ENCODE data around the gene ZPR1. TPM values are rescaled to one million over a fixed set of nuclear protein-coding genes. Genes with fewer than 3 reads are reported as not detected.

Gene ZPR1
- polyA plus RNA-seq, 3 donors = 54.0 to 57.0 (median 56.8) TPM

DNA sequence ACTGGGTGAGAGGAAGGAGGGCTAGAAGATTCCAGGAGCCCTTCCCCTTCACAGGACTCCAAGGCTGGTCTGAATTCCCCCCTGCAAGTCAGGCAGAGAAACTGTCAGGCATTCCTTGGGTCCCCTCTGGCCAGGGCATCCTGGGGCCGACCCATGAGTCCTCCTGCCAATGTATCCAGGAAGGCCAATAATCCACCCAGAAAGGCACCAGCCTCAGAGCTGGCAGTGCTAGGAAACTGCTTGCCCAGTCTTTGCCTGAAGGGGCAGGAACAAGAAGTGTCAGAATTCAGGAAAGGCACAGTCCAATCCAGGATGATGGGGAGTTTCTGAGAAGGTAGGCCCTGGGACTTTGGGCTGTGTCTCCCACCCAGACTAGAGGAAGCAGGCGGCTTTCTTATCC lies 56.0 kb downstream of the ZPR1 start:
- DNase-seq (ENCODE audit: extremely low read depth in 1 of 11, low read depth in 9 of 11, low spot score in 4 of 11) = no peak

DNA sequence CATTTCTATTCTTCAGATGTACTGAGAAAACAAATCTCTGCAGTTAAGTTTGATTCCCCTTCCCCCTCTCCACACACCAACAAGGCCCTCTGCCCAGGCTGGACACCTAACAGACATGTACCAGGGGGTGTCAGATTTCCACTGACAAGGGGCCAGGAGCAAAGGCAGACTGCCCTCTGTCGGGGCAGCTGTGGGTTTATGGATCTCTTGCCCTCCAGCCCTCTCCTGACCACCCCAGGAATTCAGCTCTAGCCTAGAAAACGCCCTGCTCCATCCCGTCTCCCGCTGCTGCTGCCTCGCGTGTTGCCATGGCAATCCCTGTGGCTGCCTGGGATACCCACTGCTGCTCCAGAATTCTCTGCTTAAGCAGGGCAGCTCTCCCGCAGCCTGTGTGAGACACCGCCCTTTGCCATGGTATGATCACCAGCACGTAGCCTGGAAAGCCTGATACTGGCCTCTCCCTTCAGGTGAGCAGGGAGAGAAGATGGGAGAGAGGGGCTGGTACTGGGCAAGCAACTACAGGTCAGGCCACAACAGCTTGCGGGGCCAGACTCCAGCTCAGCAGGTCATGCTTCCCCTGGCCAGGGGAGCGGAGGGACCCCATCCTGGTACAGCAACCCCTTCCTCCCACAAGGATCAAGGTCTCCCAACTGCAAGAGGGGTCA lies 56.6 kb downstream of the ZPR1 start:
- no peak for DNase-seq (ENCODE audit: extremely low read depth in 1 of 11, low read depth in 9 of 11, low spot score in 4 of 11)

DNA sequence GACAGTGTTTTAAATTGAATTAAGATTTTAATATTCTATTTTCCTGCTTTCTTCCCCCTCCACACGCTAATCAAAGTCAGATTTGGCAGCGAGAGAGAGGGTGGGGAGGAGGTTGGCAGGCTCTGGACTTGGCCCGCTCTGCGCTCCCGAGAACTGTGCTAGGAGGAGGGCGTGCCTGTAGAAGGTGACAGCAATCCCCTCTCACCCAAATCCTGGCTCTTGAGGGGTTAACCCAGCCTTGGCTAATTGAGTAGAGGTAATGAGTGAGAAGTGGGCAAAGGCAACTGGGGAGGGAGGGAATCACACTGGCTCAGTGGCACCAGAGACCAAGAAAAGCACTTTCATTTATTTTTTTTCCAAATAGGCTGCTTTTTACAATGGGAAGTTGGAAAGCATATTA lies 57.2 kb downstream of the ZPR1 start:
- DNase-seq (ENCODE audit: extremely low read depth in 1 of 11, low read depth in 9 of 11, low spot score in 4 of 11) = no peak

DNA sequence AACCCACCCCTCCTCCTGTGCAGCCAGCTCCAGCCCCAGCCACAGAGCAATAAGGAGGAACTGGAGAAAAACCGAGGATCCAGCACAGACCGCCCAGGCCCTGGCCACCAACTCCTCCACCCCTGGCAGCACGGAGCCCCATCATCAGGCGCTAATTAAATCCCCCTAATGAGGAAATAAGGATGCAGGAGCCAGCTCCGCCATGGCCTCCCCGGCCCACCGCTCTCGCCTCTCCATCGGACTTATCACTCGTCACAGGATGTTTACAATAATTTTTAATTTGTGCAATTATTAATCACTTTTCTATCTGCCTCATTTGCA lies 57.6 kb downstream of the ZPR1 start:
- DNase-seq (ENCODE audit: extremely low read depth in 1 of 11, low read depth in 9 of 11, low spot score in 4 of 11) = no peak

DNA sequence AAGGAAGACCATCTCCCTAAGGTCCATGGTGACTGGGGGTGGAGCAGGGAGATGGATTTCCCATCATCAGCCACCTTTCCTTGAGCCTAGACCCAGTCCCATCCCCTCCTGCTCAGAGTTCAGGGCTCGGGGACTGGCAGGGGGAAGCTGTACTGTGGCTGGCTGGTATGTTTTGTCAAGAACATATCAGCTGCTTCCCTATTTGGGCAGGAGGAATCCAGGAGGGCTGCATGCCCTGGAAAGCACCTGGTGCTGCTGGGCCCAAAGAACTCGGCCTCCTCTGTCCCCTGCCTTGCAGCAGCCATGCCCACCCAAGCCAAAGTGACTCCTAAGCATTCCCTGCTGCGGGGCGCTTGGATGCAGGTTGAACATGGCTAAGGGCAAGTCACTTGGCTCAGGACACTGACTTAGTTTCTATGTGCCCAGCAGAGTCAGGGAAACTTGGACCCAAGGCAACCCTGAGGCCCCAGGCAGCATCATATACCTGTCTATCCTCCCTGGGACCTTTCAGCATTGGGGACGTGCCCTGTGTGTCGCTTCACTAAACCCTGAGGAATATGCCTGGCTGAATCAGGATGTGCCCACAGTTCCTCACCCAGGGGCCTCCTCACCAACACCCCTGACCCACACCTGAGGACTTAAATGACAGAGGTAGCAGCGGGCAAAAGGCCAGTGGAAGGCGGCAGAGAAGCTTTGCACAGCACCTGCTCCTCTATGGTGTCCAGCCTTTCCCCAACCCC lies 58.2 kb downstream of the ZPR1 start:
- no peak for DNase-seq (ENCODE audit: extremely low read depth in 1 of 11, low read depth in 9 of 11, low spot score in 4 of 11)

DNA sequence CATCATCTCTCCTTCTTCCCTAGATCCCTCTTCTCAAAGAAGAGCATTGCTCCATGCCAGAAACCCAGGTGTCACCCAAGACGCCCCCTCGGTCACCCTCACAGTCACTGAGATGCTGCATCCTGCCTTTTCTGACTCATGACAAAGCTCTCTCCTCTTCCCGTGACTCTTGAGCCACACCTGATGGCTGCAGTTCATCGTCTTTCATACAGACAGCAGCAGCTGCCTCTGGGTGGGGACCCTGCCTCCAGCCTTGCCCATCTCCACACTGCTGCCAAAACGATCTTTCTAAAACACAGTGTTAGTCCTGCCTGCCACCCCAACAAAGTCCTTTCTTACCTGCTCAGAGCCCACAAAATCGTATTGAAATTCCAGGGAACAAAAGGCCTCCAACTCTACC lies 59.8 kb downstream of the ZPR1 start:
- no peak for DNase-seq (ENCODE audit: extremely low read depth in 1 of 11, low read depth in 9 of 11, low spot score in 4 of 11)

DNA sequence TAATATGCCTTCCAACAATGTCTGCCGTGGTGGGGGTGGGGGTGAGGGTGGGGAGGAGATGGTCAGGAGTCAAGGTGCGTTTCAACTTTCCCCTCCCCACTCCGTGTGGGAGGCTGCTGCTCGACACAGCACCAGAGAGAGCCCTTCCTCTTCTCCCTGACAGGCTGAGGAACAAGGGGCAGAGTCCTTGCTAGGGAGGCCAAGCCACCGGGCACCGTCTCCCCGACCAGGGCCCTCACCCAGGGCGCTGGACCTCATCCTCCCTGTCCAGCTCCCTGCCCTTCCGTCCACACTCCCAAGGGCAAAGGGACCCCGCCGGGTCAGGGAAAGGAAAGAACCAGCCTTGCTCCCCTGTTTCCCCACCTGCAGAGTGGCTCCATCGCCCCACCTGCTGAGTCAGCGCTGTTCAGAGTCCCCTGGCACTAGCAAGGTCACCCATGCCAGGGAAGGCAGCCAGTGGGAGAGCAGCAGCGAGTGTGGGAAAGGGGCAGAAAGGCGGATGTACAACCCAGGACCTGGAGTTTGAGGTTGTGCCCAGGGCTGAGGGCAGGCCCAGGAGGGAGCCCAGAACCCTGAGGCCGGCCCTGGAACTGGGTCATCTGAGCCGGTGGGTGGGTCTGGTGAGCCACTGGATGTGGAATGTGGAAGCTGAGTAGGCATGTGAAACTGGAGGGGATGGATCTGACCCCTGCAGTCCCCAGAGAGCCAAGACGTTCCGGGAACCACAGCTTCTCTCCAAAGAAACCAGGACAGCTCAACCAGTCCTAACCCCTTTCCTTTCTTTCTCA lies 62.2 kb downstream of the ZPR1 start:
- DNase-seq (ENCODE audit: extremely low read depth in 1 of 11, low read depth in 9 of 11, low spot score in 4 of 11) = no peak

DNA sequence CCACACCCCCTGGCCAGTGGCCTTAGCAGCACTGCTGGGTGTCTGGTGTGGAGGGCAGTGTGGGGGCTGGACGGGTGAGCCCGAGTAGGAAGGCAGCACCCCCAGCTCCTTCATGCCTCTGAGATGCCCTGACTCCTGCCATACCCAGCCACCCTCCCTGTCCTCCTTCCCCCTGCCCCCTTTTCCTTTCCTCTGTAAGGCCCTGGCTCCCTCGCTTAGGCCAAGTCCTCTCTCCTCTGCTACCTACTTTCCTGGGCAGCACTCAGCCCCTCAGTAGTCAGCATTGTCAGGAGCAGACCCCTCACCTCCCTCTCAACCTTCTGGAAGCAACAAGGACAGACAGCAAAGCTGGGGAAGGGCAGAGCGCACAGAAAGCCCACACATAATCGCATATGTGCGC lies 63.0 kb downstream of the ZPR1 start:
- DNase-seq (ENCODE audit: extremely low read depth in 1 of 11, low read depth in 9 of 11, low spot score in 4 of 11) = no peak

Other genes with a start within 250 kb of the ZPR1 start
- 10 to 100 TPM; 33.8 to 38.6 (median 37.2) TPM for gene BUD13, start 15.0 kb downstream of the ZPR1 start, polyA plus RNA-seq (ENCODE audit: insufficient read length in 3 of 3)
- gene APOA5, start 3.9 kb upstream of the ZPR1 start, polyA plus RNA-seq (ENCODE audit: insufficient read length in 3 of 3) = not detected
- gene APOA4, start 35.3 kb upstream of the ZPR1 start, polyA plus RNA-seq (ENCODE audit: insufficient read length in 3 of 3) = 1 to 10 TPM in 1 of 3 donors, not detected in 2; 1.5 TPM
- gene APOC3, start 41.9 kb upstream of the ZPR1 start, polyA plus RNA-seq (ENCODE audit: insufficient read length in 3 of 3) = 10 to 100 TPM in 1 of 3 donors, 1 to 10 TPM in 2; 5.2 to 15.8 (median 5.4) TPM
- gene APOA1, start 49.6 kb upstream of the ZPR1 start, polyA plus RNA-seq (ENCODE audit: insufficient read length in 3 of 3) = 100 to 1,000 TPM in 1 of 3 donors, 10 to 100 TPM in 2; 91.2 to 150 (median 94.7) TPM